HTR-8/SVneo (cell line): ENCODE measurements around the gene TP53I11.

Experiments
- DNase-seq: peaks from one replicate; pipeline ENCODE4 v3.0.0; 2011; ENCODE audit warnings: low spot score, mixed read lengths; ENCODE audit not compliant: insufficient read length
- FAIRE-seq: peaks from 2 replicates; lab custom pipeline; 2011; peaks lifted over from hg19 to GRCh38; lab: Jason Lieb, UNC

TP53I11 gene

DNA sequence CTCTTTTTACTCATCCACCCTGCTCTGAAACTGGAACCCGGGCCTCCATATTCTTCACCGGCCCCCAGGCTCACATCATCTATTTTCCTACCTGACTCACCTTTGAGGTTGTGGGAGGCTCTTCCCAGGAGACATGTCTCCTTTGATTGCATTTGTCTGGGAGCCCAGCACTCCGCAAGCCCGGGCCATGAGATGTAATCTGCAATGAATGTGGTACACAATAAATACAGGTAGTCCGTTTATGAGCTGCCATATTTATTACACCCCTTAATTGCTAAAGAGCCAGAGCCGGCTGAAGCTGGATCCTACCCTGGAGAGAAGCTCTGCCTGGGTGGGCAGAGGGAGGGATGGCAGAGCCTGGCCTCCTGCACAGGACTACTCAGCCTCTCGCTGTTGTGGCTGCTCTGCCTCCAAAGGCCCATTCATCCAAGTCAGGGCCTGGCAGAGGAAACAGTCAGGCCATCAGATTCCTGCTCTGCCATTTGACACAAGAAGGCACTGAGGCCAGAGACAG is 49.5 kb downstream of the TP53I11 start:
- FAIRE-seq = no peak

DNA sequence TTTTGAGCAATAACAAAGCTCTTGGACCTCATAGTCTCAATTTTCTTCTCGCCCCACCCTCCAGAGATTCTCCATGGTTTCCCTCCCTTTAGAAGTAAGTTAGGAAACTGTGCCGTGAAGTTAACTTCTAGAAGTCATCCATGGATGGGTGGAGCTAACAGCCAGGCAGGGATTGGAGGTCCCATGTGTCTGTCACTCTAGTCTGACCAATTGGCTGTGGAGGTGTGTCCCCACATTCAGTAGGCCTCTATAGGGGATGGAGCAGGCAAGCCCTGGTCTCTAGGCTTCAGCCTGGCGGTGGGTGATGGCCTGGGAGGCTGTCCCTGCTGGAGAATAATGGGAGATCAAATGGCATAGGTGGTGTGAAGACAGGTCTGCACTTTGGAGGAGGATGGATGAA is 50.7 kb downstream of the TP53I11 start:
- peak; percentile 31 for DNase-seq
- no peak for FAIRE-seq

More for the DNA sequence above, 49.5 kb downstream of the TP53I11 start:
- DNase-seq = no peak

DNA sequence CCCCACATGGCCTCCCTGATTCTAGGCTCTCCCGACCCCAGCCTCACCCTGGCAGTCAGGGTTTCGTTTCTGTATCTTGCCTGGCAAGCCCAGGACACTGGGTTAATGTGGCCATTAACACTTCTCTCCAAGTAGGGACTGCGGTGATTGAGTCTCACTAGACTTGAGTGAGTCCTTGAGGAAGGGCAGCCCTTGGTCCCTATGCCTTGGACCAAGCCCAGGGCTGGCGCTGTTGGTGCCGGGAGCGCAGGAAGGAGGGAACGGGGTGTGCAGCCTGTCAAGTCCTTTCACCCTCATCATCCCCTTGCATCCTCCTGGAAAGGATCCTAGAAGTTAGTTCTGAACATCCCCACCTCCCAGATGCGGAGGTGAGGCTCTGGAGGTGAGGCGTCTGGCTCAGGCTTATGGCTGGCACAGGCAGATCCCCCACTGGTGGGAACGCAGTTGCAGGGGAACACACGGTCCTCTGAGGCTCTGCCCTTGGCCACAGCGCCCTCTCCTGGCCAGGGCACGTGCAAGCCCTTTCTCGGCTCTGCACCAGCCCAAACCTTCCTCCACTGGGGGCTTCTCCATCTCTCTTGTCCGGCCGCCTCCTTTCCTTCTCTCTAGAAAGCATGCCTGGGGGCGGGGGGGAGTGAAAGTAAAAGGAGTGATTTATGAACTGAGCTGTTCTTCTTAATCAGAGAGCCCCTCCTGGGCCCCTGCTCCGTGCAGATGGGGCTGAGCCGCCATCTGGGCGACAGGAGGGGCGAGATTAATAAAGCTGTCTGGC is 56.7 kb downstream of the TP53I11 start:
- FAIRE-seq = peak; percentile 69
- peak; percentile 85 for DNase-seq

DNA sequence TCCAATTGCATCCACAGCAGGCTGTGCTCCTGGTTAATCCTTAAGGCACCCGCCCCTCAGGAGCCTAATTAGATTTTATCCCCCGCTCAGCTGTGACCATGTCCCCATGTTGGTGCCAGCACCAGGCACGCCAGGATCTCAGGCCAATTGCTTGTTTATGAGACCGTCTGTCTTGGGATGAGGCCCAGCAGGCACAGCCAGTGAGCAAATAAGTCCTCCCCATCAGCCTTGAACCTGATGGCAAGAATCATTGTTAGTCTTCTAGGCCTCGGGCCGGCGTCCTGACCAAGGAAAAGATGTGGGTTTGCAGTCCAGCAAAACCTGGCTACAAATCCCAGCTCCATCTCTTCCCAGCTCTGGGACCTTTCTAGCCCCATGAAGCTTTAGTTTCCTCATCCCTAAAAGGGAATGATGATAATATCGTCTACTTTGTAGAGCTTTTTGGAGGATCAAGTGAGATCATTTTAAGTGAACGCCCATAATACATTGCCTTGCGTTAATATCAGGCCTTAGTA is 57.3 kb downstream of the TP53I11 start:
- FAIRE-seq (no peak), DNase-seq (no peak)

DNA sequence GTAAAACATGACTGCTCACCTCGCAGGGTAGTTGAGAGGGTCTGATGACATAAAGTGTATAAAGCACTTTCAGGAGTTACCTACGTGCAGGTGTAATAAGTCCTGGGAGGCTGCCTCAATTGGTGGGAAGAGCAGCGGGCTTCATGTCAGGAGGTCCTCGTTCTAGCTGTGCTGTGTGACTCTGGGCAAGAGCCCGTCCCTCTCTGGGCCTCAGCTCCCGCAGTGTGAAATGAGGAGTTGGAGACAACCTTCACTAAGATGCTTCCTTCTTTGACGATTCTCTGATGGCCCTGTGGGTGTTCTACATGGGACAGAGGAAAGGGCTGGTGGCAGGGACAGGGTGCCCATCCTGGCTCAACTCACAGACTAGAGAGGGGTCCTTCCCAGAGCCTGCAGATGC is 57.8 kb downstream of the TP53I11 start:
- DNase-seq (no peak), FAIRE-seq (no peak)

DNA sequence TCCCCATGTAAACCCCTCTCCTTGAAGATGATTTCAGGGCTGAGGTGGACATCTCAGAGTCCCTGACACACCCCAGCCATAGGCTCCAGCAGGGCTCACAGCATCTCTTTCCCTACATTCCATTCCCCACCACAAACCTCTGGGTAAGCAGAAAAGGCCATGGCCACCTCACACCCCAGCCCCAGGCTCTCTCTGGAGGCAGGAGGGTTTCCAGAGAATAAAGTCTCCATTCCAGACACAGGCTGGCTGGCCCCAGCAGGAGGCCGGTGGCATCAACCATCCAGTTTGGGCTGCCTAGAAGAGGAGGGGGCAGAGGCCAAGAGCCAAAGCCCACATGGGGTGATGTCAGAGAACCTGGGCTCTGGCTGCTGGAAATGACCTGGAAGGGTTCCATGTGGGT is 61.4 kb downstream of the TP53I11 start:
- FAIRE-seq (no peak), DNase-seq (peak; percentile 29)

DNA sequence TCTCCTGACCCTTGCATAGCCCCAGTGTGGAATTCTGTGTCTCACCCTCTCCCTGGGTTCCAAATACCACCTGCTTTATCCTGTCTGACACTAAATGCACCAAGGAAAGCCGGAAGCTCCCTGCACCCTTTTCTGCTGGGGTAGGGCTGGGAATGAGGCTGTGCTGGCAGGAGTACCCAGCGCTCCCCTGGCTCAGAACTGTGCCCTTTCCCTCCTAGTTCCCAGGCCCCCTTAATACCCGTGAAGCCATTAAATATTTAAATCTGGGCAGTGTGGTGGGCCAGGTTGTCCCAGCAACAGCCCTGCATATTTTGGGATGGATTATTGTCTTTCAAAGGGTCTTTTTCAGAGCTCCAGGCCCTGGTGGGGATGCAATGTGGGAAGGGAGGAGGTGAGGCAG is 63.0 kb downstream of the TP53I11 start:
- FAIRE-seq = no peak

DNA sequence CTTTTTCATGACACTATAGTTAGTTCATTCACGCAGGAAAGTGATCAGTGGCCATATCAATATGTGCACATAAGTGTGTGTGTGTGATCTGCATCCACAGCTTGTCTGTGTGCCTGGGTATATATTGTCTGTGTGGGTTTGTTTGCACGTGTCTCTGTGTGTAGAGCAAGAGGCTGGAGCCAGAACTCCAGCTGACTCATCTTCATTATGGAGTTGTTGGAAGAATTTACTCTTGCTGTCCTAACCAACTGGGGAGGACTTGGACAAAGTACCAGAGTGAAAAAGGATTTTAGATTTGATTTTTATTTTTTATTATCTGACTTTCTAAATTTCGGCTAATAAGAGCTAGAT is 63.9 kb downstream of the TP53I11 start:
- DNase-seq (no peak), FAIRE-seq (no peak)

More for the DNA sequence above, 63.0 kb downstream of the TP53I11 start:
- DNase-seq = no peak

DNA sequence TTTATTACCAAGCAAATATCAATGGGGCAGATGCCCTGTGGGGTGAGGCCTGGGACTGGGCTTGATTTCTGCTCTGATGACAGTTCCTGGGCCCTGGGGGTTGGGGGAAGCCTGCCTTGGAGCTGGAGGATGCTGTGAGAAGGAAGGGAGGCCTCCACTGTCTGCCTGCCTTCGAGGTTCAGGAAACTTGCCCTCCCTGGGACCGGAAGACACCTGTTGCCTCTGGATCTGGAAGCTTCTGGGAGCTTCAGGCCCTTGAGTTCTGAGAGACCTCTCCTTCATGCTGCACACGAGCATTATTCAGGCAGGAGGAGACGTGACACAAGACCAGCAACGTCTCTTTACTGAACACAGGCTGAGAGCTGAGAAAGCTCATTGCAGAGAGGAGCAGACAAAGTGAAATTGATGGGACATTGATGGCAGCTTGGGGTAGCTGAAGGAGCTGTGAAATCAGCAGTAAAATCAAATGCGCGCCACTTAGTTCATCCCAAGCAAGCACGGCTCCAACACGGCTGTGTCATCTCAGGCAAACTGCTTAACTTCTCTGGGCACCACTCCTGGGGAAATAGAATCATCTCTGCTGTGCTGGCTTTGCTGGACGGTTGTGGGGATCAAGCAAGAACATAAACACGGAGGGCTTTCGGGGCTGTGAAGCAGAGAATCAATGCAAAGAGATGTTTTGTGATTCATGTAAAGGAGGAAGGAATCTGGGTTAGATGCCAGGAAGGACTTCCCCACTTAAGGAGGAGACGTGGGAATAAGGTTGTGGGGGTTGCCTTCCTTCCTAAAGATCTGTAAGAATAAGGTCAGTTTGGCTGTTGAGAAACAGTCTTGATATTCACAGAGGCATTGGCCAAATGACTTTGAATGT is 64.5 kb downstream of the TP53I11 start:
- DNase-seq (no peak), FAIRE-seq (no peak)

DNA sequence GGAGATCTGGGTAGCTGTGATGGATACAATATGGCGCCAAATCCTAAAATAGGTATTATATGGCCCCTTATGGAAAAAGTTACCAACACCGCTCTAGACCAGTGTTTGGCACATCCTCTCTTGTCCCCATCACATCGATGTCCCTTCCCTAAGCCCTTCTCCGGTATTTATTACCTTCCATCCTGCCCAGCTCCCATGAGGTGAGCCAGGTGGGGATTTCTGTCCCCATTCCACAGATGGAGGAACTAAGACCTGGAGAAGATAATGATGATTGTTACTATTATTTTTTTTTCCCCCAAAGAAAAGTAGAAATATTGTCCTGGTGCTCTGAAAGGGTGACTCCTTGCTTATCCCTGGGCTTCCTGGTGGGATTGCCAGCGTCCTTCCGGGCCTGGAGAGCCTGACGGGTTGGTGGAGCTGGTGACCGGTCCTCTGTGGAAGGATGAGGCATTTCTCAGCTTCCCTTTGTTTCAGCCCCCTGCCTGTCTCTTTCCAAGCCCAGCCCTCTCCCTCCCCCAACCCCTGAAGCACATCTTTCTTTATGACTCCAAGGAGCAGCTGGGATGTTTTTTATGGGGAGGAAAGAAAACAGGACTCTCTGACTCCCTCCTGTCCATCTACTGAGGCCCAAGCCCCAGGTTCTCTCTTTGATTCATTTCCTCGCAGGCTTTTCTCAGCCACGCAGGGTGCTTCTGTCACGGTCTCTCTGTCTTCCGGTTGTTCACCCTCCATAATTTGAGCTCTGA is 65.4 kb downstream of the TP53I11 start:
- FAIRE-seq (no peak), DNase-seq (no peak)

DNA sequence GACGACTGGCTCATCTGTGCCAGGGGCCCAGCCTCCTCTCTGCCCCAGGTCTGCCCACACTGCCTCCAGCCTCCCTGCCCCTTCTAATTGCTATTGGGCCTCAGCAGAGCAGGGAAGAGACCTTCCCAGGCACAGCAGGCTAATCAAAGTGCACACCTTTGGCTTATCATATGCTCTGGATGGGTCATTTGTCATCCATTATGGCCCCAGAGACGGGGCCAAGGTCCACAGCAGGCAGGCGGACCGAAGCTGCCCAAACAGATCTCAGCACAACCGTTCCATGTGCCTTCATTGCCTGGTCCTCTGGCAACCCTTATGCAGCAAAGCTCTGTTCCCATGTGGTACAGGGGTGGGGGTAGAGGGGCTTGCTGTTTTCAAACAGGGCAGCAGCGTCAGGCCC is 66.6 kb downstream of the TP53I11 start:
- DNase-seq = no peak
- no peak for FAIRE-seq

DNA sequence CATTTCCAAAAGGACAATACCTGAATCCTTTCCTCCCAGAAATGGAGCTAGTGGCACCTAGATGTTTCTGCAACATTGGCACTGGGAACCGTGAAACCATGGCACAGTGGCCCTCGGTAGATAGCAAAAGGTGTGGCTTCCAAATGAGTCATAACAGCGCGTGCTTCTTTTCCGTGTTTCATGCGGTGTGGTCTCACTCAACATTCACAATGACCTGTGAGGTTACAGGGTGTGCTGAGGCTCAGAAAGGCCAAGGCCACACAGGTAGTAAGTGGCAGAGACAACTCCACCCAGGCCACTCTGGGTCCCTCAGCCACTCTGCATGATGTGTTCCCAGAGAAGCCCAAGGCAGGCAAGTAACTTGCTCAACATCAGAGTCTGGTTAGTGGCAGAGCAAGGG is 67.4 kb downstream of the TP53I11 start:
- DNase-seq = no peak
- FAIRE-seq = no peak
